ENCODE results near the gene SP1.

The SP1 gene

GRCh38 chr12:53340398-53340797, 39.6 kb upstream of the SP1 start:
- H3K9ac ChIP-seq (ENCODE audit: low read length), result no peak overlapping the region
- H3K4me2 ChIP-seq (ENCODE audit: low read depth, low read length, poor library complexity, severe bottlenecking), result no peak overlapping the region
- no peaks in the 10 kb centered on the region for H4K20me1 ChIP-seq (ENCODE audit: low read depth, low read length)
- TF ChIP-seq EZH2phosphoT487 (conservative IDR thresholded peaks at IDR 0.05; ENCODE audit: low read length) (no peak), CTCF (IDR thresholded peaks at IDR 0.05; ENCODE audit: insufficient read depth, low read length, poor library complexity, severe bottlenecking) (no peak)
- H3K9me2 ChIP-seq (replicated peaks; ENCODE audit: insufficient read depth, low read length), result no peaks in the 10 kb centered on the region
- H3K4me3 ChIP-seq (ENCODE audit: insufficient read depth, low read length, poor library complexity, severe bottlenecking), result no peak overlapping the region
- H3K36me3 ChIP-seq (ENCODE audit: low read length), result no peaks in the 10 kb centered on the region
- H3K27ac ChIP-seq (ENCODE audit: low read depth, low read length), result no peak overlapping the region
- H2AFZ ChIP-seq (ENCODE audit: low read depth, low read length, severe bottlenecking), result no peak overlapping the region
- H3F3A ChIP-seq (ENCODE audit: insufficient read depth), result 0 out of 2 replicates have a peak, but pooled peaks cover 6% of the 10 kb centered on the region
- H3K79me2 ChIP-seq (ENCODE audit: insufficient read depth, low read length), result no peaks in the 10 kb centered on the region
- no peaks in the 10 kb centered on the region for H3K9me3 ChIP-seq (ENCODE audit: insufficient read depth, low read length)
- H3K27me3 ChIP-seq (ENCODE audit: low read length), result no peaks in the 10 kb centered on the region

GRCh38 chr12:53343449-53343848, 36.5 kb upstream of the SP1 start:
- no peaks in the 10 kb centered on the region for H3K27me3 ChIP-seq (ENCODE audit: low read length)
- H3K4me3 ChIP-seq (ENCODE audit: insufficient read depth, low read length, poor library complexity, severe bottlenecking), result no peak overlapping the region
- no peak overlapping the region for H3K27ac ChIP-seq (ENCODE audit: low read depth, low read length)
- H3K36me3 ChIP-seq (ENCODE audit: low read length), result no peaks in the 10 kb centered on the region
- H3K9ac ChIP-seq (ENCODE audit: low read length), result no peak overlapping the region
- no peaks in the 10 kb centered on the region for H3K79me2 ChIP-seq (ENCODE audit: insufficient read depth, low read length)
- H4K20me1 ChIP-seq (ENCODE audit: low read depth, low read length), result no peaks in the 10 kb centered on the region
- no peak overlapping the region for H2AFZ ChIP-seq (ENCODE audit: low read depth, low read length, severe bottlenecking)
- no peak overlapping the region for H3K4me2 ChIP-seq (ENCODE audit: low read depth, low read length, poor library complexity, severe bottlenecking)
- no peak for TF ChIP-seq CTCF (IDR thresholded peaks at IDR 0.05; ENCODE audit: insufficient read depth, low read length, poor library complexity, severe bottlenecking)
- TF ChIP-seq EZH2phosphoT487 (conservative IDR thresholded peaks at IDR 0.05; ENCODE audit: low read length), result no peak
- H3F3A ChIP-seq (ENCODE audit: insufficient read depth), result 0 out of 2 replicates have a peak, but pooled peaks cover 6% of the 10 kb centered on the region
- no peaks in the 10 kb centered on the region for H3K9me3 ChIP-seq (ENCODE audit: insufficient read depth, low read length)
- H3K9me2 ChIP-seq (replicated peaks; ENCODE audit: insufficient read depth, low read length), result no peaks in the 10 kb centered on the region

- no peaks in the 10 kb centered on the region for H3K9me3 ChIP-seq (ENCODE audit: insufficient read depth, low read length)
- H3F3A ChIP-seq (ENCODE audit: insufficient read depth), result 0 out of 2 replicates have a peak, but pooled peaks cover 6% of the 10 kb centered on the region
- no peak overlapping the region for H3K27ac ChIP-seq (ENCODE audit: low read depth, low read length)
- H3K4me2 ChIP-seq (ENCODE audit: low read depth, low read length, poor library complexity, severe bottlenecking), result no peak overlapping the region
- no peak overlapping the region for H3K9ac ChIP-seq (ENCODE audit: low read length)
- H3K4me3 ChIP-seq (ENCODE audit: insufficient read depth, low read length, poor library complexity, severe bottlenecking), result no peak overlapping the region
- H3K9me2 ChIP-seq (replicated peaks; ENCODE audit: insufficient read depth, low read length), result no peaks in the 10 kb centered on the region
- no peaks in the 10 kb centered on the region for H3K36me3 ChIP-seq (ENCODE audit: low read length)
- H3K27me3 ChIP-seq (ENCODE audit: low read length), result no peaks in the 10 kb centered on the region
- H4K20me1 ChIP-seq (ENCODE audit: low read depth, low read length), result no peaks in the 10 kb centered on the region
- H3K79me2 ChIP-seq (ENCODE audit: insufficient read depth, low read length), result no peaks in the 10 kb centered on the region
- no peak overlapping the region for H2AFZ ChIP-seq (ENCODE audit: low read depth, low read length, severe bottlenecking)
- TF ChIP-seq EZH2phosphoT487 (conservative IDR thresholded peaks at IDR 0.05; ENCODE audit: low read length) (no peak), CTCF (IDR thresholded peaks at IDR 0.05; ENCODE audit: insufficient read depth, low read length, poor library complexity, severe bottlenecking) (no peak)
Measured at GRCh38 chr12:53343969-53344368, 36.0 kb upstream of the SP1 start.

Data from SU-DHL-6 (cell line).